ENCODE data around the gene LFNG. TPM values are rescaled to one million over a fixed set of nuclear protein-coding genes. Genes with fewer than 3 reads are reported as not detected.

The LFNG gene
- total RNA-seq, 1 donor from 2014 or later, result 4.5 TPM

DNA sequence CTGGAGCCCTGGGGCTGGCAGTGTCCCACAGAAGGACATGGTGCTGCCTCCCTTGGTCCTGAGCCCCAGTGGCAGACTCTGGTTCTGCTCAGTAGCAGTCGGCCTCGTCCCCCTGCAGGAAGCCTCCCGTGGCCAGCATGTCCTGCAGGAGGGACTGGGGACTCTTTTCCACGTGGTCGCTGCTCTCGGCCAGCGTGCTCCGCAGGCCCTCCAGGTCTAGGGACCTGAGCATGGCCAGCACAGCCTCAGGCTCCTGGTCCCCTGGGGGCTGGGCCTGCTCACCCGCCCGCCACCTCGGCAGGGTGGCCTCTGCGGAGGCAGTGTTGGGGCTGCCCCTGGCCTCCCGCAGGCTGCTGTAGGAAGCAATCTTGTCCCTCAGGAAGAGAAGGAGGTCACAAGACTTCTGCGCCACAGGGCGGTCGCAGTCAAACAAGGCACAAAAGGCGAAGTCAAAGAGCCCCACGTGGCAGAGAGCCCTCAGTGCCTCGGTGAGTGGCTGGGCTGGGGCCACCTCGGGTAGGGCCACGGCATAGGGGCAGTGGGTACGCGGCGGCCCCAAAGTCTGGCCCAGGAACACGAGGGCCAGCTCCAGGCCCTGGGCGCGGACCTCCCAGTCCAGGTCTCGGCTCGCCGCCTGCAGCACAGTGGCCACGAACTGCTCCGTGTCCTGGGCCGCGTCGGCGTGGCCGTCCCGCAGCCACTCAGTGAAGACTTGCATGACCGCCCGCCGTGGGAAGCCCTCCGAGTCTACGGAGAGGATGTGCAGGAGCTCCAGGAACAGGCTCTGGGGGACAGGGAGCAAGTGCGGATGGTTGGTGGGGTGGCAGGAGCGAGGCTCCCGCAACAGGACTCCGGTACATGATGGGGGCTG, 18.6 kb downstream of the LFNG start:
- Histone ChIP-seq H3K36me3 (ENCODE audit: control insufficient read depth, insufficient read depth, low read length) (peaks cover 28% of the 10 kb centered on the region), H3K4me3 (ENCODE audit: low read depth, low read length) (no peak overlapping the region), H3K27me3 (ENCODE audit: control insufficient read depth, insufficient read depth, low read length) (no peaks in the 10 kb centered on the region)
- DNase-seq (ENCODE audit: low read depth) (no peak), FAIRE-seq (peak; percentile 60)
- TF ChIP-seq, protein P1, sequence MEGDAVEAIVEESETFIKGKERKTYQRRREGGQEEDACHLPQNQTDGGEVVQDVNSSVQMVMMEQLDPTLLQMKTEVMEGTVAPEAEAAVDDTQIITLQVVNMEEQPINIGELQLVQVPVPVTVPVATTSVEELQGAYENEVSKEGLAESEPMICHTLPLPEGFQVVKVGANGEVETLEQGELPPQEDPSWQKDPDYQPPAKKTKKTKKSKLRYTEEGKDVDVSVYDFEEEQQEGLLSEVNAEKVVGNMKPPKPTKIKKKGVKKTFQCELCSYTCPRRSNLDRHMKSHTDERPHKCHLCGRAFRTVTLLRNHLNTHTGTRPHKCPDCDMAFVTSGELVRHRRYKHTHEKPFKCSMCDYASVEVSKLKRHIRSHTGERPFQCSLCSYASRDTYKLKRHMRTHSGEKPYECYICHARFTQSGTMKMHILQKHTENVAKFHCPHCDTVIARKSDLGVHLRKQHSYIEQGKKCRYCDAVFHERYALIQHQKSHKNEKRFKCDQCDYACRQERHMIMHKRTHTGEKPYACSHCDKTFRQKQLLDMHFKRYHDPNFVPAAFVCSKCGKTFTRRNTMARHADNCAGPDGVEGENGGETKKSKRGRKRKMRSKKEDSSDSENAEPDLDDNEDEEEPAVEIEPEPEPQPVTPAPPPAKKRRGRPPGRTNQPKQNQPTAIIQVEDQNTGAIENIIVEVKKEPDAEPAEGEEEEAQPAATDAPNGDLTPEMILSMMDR (IDR thresholded peaks at IDR 0.05; ENCODE audit: insufficient read depth, low read length, severe bottlenecking), result no peak

DNA sequence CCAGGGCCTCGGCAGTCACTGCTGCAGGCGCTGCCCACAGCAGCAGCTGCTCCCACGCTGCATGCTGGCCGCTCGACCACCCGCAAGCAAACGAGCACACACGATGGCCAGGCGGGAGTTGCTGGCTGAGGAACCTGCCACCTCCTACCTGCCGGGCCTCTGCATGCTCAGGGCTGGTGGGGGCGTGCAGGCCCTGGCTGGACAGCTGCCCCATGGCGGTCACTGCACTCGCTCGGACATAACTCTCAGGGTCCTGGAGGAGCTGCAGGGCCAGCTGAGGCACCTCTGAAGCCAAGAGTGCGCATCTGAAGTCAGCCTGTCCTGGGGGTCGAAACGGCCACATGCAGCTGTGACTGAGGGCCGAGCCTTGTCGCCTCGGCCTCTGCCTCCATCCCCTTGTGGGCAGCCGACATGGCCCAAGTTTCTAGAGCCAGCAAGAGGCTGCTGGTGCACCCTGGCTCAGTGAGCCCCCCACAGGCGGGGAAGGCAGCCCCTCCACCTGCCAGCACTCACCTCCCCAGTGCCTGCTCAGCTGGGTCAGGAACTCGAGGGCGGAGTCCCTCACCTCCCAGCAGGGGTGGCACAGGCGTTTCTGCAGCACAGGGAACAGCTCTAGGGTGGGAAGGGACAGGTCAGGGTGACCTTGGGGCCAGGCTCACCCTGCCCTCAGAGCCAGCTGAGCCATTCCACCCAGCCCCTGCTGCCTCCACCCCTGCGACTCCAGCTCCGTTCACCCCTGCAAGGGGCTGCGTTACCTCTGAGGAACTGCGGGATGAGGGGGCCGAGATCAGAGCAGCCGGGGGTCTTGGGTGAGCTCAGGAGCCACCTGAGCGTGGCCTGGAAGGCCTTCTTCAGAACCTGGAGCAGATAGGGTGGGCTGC, 19.7 kb downstream of the LFNG start:
- H3K4me3 ChIP-seq (ENCODE audit: low read depth, low read length), result no peak overlapping the region
- DNase-seq (ENCODE audit: low read depth), result no peak
- TF ChIP-seq, protein P1 (IDR thresholded peaks at IDR 0.05; ENCODE audit: insufficient read depth, low read length, severe bottlenecking), result no peak
- H3K27me3 ChIP-seq (ENCODE audit: control insufficient read depth, insufficient read depth, low read length), result no peaks in the 10 kb centered on the region
- no peak for FAIRE-seq
- H3K36me3 ChIP-seq (ENCODE audit: control insufficient read depth, insufficient read depth, low read length), result peaks cover 28% of the 10 kb centered on the region

DNA sequence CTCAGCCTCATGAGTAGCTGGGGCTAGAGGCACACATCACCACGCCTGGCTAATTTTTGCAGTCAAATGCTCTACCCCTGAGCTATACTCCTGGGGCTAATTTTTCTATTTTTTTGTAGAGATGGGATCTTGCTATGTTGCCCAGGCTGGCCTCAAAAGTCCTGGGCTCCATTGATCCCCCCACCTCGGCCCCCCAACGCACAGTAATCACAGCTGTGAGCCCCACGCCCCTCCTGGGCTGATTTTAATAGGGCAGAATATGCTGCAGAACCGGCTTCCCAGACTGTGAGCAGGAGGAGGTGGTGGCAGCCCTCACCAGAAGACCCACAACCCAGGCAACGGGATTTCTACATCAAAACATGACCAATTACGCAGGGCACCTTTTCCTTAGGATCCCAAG, 20.6 kb downstream of the LFNG start:
- no peaks in the 10 kb centered on the region for H3K27me3 ChIP-seq (ENCODE audit: control insufficient read depth, insufficient read depth, low read length)
- TF ChIP-seq, protein P1 (IDR thresholded peaks at IDR 0.05; ENCODE audit: insufficient read depth, low read length, severe bottlenecking), result no peak
- DNase-seq (ENCODE audit: low read depth) (no peak), FAIRE-seq (no peak)
- peaks cover 28% of the 10 kb centered on the region for H3K36me3 ChIP-seq (ENCODE audit: control insufficient read depth, insufficient read depth, low read length)
- H3K4me3 ChIP-seq (ENCODE audit: low read depth, low read length), result no peak overlapping the region

DNA sequence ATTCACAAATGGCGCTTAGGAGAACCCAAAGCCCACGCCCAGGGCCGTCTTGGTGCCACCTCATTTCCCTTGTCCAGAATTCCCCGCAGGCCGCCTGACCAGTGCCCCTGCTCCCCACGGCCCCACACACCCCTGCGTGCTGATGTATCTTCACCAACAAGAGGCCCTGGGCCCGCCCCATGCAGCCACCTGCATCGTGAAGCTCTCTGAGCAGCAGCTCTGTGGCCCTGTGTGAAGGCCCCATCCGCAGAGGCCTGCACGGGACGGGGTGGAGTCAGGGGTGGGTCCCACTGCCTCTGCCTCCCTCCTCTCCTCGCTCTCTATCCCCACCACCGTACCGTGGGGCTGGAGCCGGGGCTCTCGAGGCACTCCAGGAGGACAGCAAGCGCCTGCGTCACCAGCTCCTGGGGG, 21.1 kb downstream of the LFNG start:
- no peak for DNase-seq (ENCODE audit: low read depth)

DNA sequence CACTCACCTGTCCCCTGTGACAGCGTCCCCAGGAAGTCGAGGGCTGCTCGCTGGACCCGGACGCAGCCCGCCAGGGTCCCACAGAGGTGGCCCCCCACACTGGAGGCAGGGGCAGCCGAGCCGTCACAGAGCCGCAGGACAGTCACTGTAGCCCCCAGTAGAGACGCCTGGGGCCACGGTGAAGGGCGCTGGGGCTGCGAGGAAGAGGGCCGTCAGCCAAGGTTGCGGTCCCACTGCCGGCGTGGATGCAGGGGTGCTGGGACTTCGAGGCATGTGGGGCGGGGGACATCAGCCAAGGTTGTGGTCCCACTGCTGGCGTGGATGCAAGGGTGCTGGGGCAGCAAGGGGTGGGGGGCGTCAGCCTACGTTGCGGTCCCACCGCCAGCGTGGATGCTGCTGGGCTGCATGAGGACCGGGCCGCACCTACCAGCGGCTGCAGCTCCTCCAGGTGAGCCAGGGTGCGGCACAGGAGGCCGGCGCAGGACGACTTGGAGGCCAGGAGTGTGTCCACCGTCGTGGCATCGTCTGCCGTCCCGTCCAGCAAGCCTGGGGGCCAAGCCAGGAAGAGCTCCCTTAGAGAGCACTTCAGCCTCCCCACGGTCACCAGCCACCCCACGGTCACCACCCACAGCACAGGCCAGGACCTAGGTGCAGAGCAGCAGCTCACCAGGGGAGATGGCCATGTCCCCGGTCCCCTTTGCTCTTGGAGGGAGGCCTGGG, 21.9 kb downstream of the LFNG start:
- H3K27me3 ChIP-seq (ENCODE audit: control insufficient read depth, insufficient read depth, low read length), result no peaks in the 10 kb centered on the region
- DNase-seq (ENCODE audit: low read depth), result no peak
- H3K4me3 ChIP-seq (ENCODE audit: low read depth, low read length), result no peak overlapping the region
- peaks cover 33% of the 10 kb centered on the region for H3K36me3 ChIP-seq (ENCODE audit: control insufficient read depth, insufficient read depth, low read length)
- no peak for FAIRE-seq
- TF ChIP-seq, protein P1 (IDR thresholded peaks at IDR 0.05; ENCODE audit: insufficient read depth, low read length, severe bottlenecking), result no peak

More for the DNA sequence above, 21.1 kb downstream of the LFNG start:
- no peak for FAIRE-seq
- no peak overlapping the region for H3K4me3 ChIP-seq (ENCODE audit: low read depth, low read length)
- TF ChIP-seq, protein P1 (IDR thresholded peaks at IDR 0.05; ENCODE audit: insufficient read depth, low read length, severe bottlenecking), result no peak
- no peaks in the 10 kb centered on the region for H3K27me3 ChIP-seq (ENCODE audit: control insufficient read depth, insufficient read depth, low read length)
- H3K36me3 ChIP-seq (ENCODE audit: control insufficient read depth, insufficient read depth, low read length), result peaks cover 29% of the 10 kb centered on the region

All from bronchial epithelial cell (primary cell).